Measurements from ENCODE around the gene CFHR4.

GRCh38 chr1:196955926-196956325 lies 68.1 kb downstream of the CFHR4 start:
- no peak for TF ChIP-seq POLR2A (IDR thresholded peaks at IDR 0.05; ENCODE audit: low read length)
- no peak for TF ChIP-seq GATA1 (IDR thresholded peaks at IDR 0.05; ENCODE audit: low read depth, low read length)
